ENCODE results near the gene CDK5.
A peak's percentile ranks its signal among the peaks of the same experiment; 100 is the strongest.

Gene CDK5

GRCh38 chr7:151078233-151079040 lies 20.7 kb upstream of the CDK5 start:
- H3K4me3 ChIP-seq (ENCODE audit: control insufficient read depth, low read depth, low read length) = no peak overlapping the region
- TF ChIP-seq CTCF (conservative IDR thresholded peaks at IDR 0.05; ENCODE audit: control insufficient read depth, insufficient read depth, low read depth, low read length) = no peak
- peak; percentile 61 for DNase-seq (ENCODE audit: low read depth)

- DNase-seq (ENCODE audit: low read depth) = no peak
- TF ChIP-seq CTCF (conservative IDR thresholded peaks at IDR 0.05; ENCODE audit: control insufficient read depth, insufficient read depth, low read depth, low read length) = no peak
- no peak overlapping the region for H3K4me3 ChIP-seq (ENCODE audit: control insufficient read depth, low read depth, low read length)
These were observed 20.1 kb upstream of the CDK5 start for GRCh38 chr7:151077705-151078232.

GRCh38 chr7:151076863-151077704 lies 19.4 kb upstream of the CDK5 start:
- TF ChIP-seq CTCF (conservative IDR thresholded peaks at IDR 0.05; ENCODE audit: control insufficient read depth, insufficient read depth, low read depth, low read length) = peak; percentile 31
- no peak overlapping the region for H3K4me3 ChIP-seq (ENCODE audit: control insufficient read depth, low read depth, low read length)
- no peak for DNase-seq (ENCODE audit: low read depth)

- no peak for DNase-seq (ENCODE audit: low read depth)
- no peak overlapping the region for H3K4me3 ChIP-seq (ENCODE audit: control insufficient read depth, low read depth, low read length)
- no peak for TF ChIP-seq CTCF (conservative IDR thresholded peaks at IDR 0.05; ENCODE audit: control insufficient read depth, insufficient read depth, low read depth, low read length)
These were observed 18.3 kb upstream of the CDK5 start for GRCh38 chr7:151075978-151076426.

- no peak for DNase-seq (ENCODE audit: low read depth)
These were observed 17.9 kb upstream of the CDK5 start for GRCh38 chr7:151075662-151075971.

More at GRCh38 chr7:151075662-151075971, 17.9 kb upstream of the CDK5 start:
- no peak overlapping the region for H3K4me3 ChIP-seq (ENCODE audit: control insufficient read depth, low read depth, low read length)
- TF ChIP-seq CTCF (conservative IDR thresholded peaks at IDR 0.05; ENCODE audit: control insufficient read depth, insufficient read depth, low read depth, low read length) = no peak
